ENCODE measurements around the gene INPP4A.

INPP4A gene

GRCh38 chr2:98496750-98497493, 52.3 kb downstream of the INPP4A start:
- DNase-seq = no peak

- DNase-seq = no peak
Measured at GRCh38 chr2:98498703-98499440, 54.2 kb downstream of the INPP4A start.

DNA sequence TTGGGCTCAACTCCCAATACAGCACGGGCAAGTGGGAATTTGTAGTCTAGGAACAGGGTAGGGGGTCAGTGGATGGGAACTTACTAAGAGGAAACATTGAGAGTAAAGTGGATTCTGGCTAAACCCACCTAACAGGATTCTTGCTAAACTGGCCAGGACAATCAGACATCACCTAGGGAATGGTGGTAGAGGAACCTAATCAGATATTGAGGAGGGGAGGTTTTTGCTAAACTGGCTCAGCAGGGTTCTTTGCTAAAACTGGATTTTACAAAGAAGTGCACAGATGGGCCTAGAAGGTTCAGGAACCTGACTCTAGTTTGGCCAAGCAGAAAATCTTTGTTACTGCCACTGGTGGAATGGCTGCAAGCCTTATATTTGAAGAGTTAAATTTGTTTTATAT, 55.9 kb downstream of the INPP4A start:
- DNase-seq = no peak

DNA sequence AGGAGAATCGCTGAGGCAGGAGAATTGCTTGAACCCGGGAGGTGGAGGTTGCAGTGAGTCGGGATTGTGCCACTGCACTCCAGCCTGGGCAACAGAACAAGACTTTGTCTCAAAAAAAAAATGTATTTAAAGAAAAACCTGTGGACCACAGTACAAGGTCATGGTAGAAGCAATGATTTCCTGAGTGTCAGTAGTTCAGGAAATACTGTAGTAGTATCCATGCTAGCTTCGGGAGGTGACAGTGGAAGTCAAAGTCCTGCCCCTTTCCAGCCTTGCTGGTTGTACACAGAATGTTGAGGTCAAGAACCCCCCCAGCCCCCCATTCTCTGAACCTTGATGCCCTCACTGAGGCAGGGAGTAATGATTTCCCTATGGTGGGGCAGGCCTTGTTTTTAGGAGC, 56.6 kb downstream of the INPP4A start:
- DNase-seq = no peak

DNA sequence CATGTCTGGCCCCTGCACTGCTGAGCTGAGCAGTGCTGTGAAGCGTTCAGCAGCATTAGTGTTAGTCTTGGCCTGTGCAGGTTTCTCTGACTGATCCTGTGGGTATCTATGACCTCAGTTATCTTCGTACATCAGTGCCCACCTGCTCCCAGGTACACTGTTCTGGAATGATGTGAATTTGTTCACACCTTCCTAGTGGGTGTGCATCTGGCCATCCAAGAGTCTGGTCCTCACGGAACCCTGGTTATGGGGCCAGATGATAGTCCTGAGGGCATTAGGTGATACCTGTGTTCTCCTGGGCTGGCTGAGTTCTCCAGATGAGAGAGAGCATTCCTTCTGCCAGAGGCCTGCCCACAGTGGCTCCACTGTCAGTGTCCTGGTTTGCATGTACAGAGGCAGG, 57.2 kb downstream of the INPP4A start:
- DNase-seq = no peak

DNA sequence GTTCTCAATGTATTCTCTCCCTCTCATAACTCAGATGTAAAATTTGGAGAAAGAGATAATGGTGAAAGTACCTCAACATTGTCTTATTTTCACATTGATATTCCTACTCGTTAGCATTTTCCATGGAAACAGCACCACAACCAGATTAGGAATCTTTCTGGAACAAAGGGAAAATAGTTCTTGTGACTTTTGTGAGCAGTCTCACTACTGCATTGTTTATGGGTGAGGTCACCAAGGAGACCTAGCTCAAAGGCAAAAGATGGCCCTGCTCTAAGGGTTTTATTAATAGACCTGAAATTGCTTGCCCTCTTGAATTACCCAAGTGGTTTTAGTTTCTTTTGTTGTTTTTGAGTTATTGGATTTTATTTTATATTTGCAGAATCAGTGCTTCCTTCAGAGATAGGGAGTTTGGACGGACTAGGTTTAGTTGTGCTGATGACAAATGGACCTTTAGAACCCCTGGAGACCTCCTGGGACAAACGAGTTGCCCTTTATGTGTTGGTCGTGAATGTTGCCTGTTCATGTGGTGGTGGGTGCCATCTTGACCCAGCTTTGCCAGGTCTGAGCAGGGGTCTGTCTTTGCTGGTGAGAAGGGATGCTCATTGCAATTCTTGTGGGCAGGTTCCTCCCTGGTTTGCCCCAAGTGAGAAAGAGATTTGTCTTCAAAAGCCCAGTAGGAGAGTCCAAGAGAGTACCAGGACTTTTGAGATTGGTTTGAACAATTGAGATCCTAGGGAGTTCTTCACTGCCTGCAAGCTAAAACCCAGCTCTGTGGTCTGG, 58.1 kb downstream of the INPP4A start:
- no peak for DNase-seq

GRCh38 chr2:98503481-98504105, 58.9 kb downstream of the INPP4A start:
- no peak for DNase-seq

DNA sequence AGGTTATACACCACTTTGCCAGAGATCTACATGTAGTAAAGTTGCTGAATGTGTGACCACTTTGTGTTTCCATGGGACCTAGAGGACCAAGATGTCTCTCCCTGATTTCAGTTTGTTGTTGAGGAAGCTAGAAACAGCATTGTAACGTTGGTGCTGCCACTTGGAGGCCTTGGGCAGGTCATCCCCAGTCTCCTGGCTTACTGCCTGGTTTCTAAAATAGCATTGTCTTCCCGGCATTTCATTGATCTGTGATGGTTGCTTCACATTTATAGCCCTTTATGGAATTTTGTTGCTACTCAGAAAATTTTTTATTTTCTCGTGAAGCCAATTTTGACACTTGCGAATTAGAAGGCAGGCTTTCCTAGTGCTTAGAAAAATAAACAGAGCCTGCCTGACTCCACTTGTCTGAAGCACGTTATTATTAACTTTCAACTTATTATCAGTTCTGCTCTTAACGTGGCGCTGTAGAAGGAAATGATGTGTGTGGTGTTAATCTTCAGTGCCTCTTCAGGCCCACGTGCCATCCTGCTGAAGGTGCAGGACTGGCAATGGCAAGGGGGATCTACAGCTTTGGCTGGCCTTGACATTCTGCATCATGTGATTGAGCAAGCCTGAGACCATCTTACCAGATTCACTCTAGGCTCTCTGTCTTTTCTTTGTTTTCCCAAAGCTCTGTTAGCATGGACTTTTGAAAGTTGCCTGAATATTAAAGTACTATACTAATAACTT, 59.9 kb downstream of the INPP4A start:
- no peak for DNase-seq

DNA sequence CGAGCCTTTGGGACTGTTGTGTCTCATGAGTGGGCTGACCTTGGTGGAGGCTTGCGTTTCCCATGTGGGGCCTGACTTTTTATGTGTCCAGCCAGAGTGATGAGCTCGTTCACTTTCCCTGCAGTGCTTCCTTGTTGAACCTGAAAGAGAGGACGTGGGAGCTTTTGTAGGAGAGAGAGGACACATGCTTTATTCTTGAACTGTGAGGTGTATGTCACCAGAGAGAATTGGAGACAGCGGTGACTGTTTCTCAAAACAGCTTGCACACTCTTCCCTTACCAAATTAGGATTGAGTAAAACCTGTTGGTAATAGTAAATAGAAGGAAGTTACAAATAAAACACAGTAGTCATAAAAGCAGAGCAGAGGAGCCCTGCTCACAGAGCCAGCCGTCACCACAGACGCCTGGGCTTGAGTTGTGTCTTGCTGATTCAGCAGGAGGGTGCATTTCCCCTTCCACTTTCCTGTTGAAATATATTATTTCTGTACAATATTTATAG, 60.7 kb downstream of the INPP4A start:
- DNase-seq = peak; percentile 96

- DNase-seq = peak; percentile 75
Measured at GRCh38 chr2:98505971-98506664, 61.5 kb downstream of the INPP4A start.

- no peak for DNase-seq
Measured at GRCh38 chr2:98506881-98507280, 62.2 kb downstream of the INPP4A start.

GRCh38 chr2:98507461-98507860, 62.8 kb downstream of the INPP4A start:
- no peak for DNase-seq

DNA sequence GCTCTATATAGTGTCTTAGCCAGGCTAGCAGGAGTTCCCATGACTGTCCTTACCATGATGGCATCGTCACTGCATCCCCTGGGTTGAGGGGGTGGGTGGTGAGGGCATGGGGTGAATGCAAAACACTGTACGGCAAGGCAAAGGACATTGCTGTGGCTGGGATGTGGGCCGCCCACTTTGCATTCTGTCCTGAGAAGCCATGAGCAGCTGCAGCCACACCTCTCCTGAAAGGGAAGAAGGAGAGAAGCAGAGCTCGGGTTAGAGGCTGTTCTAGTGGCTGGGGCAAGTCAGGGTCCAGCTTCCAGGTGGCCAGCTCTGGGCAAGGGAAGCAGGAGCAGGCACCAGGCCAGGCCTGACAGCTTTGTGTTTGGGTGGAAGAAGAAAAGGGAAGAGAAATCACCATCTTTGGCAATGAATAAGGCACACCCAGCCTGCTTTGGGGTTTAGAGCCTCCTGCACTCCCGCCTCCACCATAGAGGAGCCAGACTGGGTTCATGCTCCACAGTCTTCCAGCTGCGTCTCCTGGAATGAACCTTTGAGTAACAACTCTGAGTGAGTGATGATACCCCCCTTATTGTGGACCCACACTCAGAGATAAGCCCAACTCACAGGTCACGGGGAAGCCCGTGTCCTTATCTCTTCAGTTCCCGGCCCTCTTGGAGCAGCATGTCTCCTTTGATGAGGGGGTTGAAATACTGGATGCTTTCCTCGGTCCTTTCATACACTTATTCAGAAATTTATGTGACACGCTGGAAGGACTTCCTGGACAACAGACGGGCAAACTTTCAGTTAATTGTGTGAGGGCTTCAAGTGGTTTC, 63.4 kb downstream of the INPP4A start:
- DNase-seq = peak; percentile 75

DNA sequence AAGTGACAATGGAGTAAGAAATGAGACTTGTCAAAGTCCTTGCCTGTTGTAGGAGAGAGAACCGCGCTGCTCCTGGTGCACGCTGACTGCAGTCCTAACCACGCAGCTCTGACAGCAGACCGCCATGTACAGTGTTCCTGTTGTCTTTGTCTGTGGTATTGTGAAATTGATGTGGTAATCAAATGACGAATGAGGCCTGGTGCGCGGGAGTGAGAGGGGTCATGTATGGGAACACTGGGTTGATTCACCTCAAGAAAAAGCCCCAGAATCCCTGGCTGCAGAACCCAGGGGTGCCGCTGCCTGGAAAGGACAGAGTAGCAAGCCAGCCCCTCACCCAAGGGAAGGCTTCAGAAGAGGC, 64.0 kb downstream of the INPP4A start:
- DNase-seq = peak; percentile 95

- DNase-seq = no peak
Measured at GRCh38 chr2:98509542-98510321, 65.1 kb downstream of the INPP4A start.

- DNase-seq = no peak
Measured at GRCh38 chr2:98510322-98510662, 65.6 kb downstream of the INPP4A start.

DNA sequence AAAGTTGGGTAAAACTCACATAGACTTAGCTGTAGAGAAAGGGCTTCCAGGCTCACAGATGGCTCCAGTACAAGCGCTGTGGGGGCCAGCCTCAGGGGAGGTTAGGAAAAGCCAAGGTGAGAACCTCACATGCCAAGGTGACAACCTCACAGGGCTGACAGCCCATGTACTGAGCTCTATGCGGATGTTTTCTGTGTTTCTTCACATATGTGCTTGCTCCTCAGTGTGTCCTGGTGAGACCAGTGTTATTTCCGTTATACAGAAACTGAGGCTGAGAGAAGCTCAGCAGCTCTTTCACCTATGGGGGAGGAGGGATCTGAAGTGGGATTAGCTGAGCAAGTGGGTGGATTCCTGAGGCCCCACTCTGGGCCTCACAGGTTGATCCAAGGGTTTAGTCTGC, 67.3 kb downstream of the INPP4A start:
- no peak for DNase-seq

DNA sequence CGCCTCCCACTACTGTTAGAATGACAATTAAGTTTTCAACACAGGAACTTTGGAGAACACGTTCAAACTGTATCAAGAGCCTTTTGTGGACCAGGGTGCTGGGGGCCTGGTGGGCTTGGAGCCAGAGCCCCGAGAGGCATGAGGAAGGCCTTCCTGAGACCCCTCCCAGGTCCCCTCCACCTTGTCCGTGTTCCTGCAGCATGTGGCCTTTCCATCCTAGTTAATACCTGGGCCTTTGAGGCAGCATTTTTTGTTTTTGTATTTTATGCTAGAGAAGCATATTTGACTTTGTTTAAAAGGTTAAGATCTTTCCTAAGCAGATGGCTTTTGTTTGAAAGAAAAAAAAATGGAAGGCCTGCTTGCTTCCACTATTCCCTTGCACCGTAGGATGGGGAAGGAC, 68.0 kb downstream of the INPP4A start:
- DNase-seq = no peak

DNA sequence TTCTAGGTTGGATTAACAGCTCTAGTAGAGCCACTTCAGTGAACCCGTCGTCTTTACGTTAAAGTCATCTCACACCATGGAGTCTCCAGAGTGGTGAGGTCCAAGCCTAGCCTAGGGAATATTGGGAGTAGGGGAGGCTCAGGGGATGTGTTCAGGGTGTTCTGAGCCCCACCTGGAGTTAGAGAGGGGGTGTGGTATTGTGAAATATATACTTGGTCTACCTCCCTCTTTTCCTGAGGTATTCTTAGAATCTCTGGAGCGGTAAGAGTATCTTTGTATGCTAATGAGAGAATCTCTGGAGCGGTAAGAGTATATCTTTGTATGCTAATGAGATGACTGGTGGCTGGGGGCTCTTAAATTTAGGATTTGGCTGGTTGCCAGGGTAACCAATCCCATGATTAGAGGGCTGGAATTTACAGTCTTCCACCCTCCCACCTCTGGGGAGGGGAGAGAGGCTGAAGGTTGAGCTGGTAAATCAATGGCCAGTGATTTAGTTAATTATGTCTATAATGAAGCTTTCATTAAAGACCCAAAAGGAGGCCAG, 69.5 kb downstream of the INPP4A start:
- no peak for DNase-seq

DNA sequence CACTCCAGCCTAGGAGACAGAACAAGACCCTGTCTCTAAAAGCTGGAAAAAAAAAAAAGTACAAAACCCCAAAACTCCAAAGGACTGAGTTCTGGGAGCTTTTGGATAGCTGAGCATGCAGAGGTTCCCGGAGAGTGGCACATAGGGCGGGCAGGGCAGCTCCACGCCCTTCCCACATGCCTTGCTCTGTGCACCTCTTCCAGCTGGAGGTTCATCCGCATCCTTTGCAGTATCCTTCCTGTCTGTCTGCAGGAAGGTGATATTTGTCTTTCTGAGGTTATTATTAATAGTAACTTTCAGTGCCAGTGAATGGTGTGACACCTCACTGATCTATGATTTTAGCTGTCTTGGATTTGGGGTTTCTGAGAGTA, 70.2 kb downstream of the INPP4A start:
- DNase-seq = no peak
